OCI-LY3 (cell line): ENCODE results near the gene SPECC1.

Experiments
- CTCF ChIP-seq: fragments of 200-600, 300-600 bp; sonication (generic); IDR thresholded peaks from 2 replicates; pipeline ENCODE4 v1.5.1; 2014; ENCODE audit warnings: antibody characterized with exemption, low read length, low read depth
- EZH2phosphoT487 ChIP-seq: fragments of 200-600 bp; shearing (Covaris generic); IDR thresholded peaks from 2 replicates; pipeline ENCODE4 v1.6.1; 2018; ENCODE audit warnings: antibody characterized with exemption, mixed run types, low read depth

- TF ChIP-seq CTCF (no peak), EZH2phosphoT487 (no peak)
Measured at GRCh38 chr17:20043021-20043420, 33.9 kb downstream of the SPECC1 start.
